NK-92 treated with Interleukin-12 subunit alpha and Interleukin-12 subunit beta, amount 100 ng/mL, for 24 hours (cell line): ENCODE results near the gene ACTR2.
"Not testable (repeated sequence)": the region's sequence is repeated elsewhere in the genome, so short reads cannot be mapped to it uniquely, and the experiment has no call there.

Source experiments
- DNase-seq: peaks from one replicate; lab custom pipeline; 2025; lab: John Stamatoyannopoulos, UW

Gene ACTR2

GRCh38 chr2:65313126-65313953, 85.7 kb downstream of the ACTR2 start:
- no peak for DNase-seq

DNA sequence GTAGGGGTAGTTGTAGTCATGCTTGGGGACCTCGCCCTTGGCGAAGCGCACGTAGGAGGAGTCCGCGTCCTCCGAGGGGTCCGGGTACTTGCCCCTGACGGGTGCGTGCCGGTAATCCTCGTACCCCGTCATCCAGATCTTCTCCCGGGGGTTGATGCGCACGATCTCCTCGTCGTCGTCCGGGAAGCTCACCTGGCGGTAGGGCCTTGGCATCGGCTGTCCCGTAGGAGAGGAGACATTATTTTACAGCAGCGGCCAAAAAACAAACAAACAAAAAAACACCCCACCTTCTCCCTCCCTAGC, 86.3 kb downstream of the ACTR2 start:
- DNase-seq: no peak

- DNase-seq: no peak
Observed at GRCh38 chr2:65314801-65315441, 87.3 kb downstream of the ACTR2 start.

- DNase-seq: no peak
Observed at GRCh38 chr2:65316072-65316471, 88.4 kb downstream of the ACTR2 start.

GRCh38 chr2:65317351-65317750, 89.7 kb downstream of the ACTR2 start:
- not testable (repeated sequence) for DNase-seq

GRCh38 chr2:65317841-65318240, 90.2 kb downstream of the ACTR2 start:
- no peak for DNase-seq

- no peak for DNase-seq
Observed at GRCh38 chr2:65319072-65319673, 91.5 kb downstream of the ACTR2 start.

GRCh38 chr2:65319674-65320041, 92.0 kb downstream of the ACTR2 start:
- DNase-seq: no peak

GRCh38 chr2:65320042-65320725, 92.6 kb downstream of the ACTR2 start:
- peak; percentile 29 for DNase-seq
